ENCODE results near the gene HIVEP3. TPM values are rescaled to one million over a fixed set of nuclear protein-coding genes. Genes with fewer than 3 reads are reported as not detected.

HIVEP3 gene
- total RNA-seq, 2 donors from 2014 or later: 0.13 to 0.99 TPM

GRCh38 chr1:41935226-41935625, 16.5 kb upstream of the HIVEP3 start:
- no peaks in the 10 kb centered on the region for H3K36me3 ChIP-seq (ENCODE audit: control insufficient read depth, insufficient read depth, low read length)

GRCh38 chr1:41933106-41933505, 14.4 kb upstream of the HIVEP3 start:
- peaks cover 7% of the 10 kb centered on the region for H3K27me3 Mint-ChIP-seq (ENCODE audit: insufficient read depth)
- Histone ChIP-seq H3K9me3 (ENCODE audit: control insufficient read depth, low read length) (no peaks in the 10 kb centered on the region), H3K9ac (ENCODE audit: extremely low read depth, low read length, poor library complexity, severe bottlenecking) (no peak overlapping the region), H3K27ac (ENCODE audit: low read depth, low read length) (no peak overlapping the region), H3K4me3 (ENCODE audit: low read length) (no peak overlapping the region), H3K27me3 (ENCODE audit: control insufficient read depth, insufficient read depth, low read length, poor library complexity, severe bottlenecking) (peaks cover 15% of the 10 kb centered on the region), H3K36me3 (ENCODE audit: control insufficient read depth, insufficient read depth, low read length) (no peaks in the 10 kb centered on the region), H3K4me1 (ENCODE audit: control insufficient read depth, insufficient read depth, low read length) (no peaks in the 10 kb centered on the region)
- TF ChIP-seq CTCF (conservative IDR thresholded peaks at IDR 0.05): no peak
- no peaks in the 10 kb centered on the region for H3K4me1 Mint-ChIP-seq
- H3K9me3 Mint-ChIP-seq: no peaks in the 10 kb centered on the region
- 85% methylated on average over 1 of the region's 1 CpG; no CpG with 5 or more reads in 1 of the 2 experiments for WGBS, 2 experiments (ENCODE audit: insufficient coverage in 1 of 2, insufficient read length in 1 of 2)
- no peaks in the 10 kb centered on the region for H3K36me3 Mint-ChIP-seq (ENCODE audit: low read depth)
- no peak overlapping the region for H3K27ac Mint-ChIP-seq
- no peak overlapping the region for H3K4me3 Mint-ChIP-seq
- DNase-seq: no peak

More at GRCh38 chr1:41935226-41935625, 16.5 kb upstream of the HIVEP3 start:
- Histone ChIP-seq H3K9me3 (ENCODE audit: control insufficient read depth, low read length) (no peaks in the 10 kb centered on the region), H3K9ac (ENCODE audit: extremely low read depth, low read length, poor library complexity, severe bottlenecking) (no peak overlapping the region), H3K4me3 (ENCODE audit: low read length) (no peak overlapping the region), H3K27me3 (ENCODE audit: control insufficient read depth, insufficient read depth, low read length, poor library complexity, severe bottlenecking) (peaks cover 9% of the 10 kb centered on the region), H3K4me1 (ENCODE audit: control insufficient read depth, insufficient read depth, low read length) (no peaks in the 10 kb centered on the region), H3K27ac (ENCODE audit: low read depth, low read length) (no peak overlapping the region)
- WGBS, 2 experiments (ENCODE audit: insufficient coverage in 1 of 2, insufficient read length in 1 of 2): 60 to 80% methylated on average over 1 of the region's 1 CpG
- no peaks in the 10 kb centered on the region for H3K36me3 Mint-ChIP-seq (ENCODE audit: low read depth)
- H3K27me3 Mint-ChIP-seq (ENCODE audit: insufficient read depth): peaks cover 4% of the 10 kb centered on the region
- no peak for DNase-seq
- no peak for TF ChIP-seq CTCF (conservative IDR thresholded peaks at IDR 0.05)
- H3K27ac Mint-ChIP-seq: no peak overlapping the region
- H3K4me3 Mint-ChIP-seq: no peak overlapping the region
- no peaks in the 10 kb centered on the region for H3K9me3 Mint-ChIP-seq
- H3K4me1 Mint-ChIP-seq: no peaks in the 10 kb centered on the region

GRCh38 chr1:41931578-41931977, 12.9 kb upstream of the HIVEP3 start:
- H3K36me3 ChIP-seq (ENCODE audit: control insufficient read depth, insufficient read depth, low read length): no peaks in the 10 kb centered on the region
- H3K4me1 Mint-ChIP-seq: no peaks in the 10 kb centered on the region
- H3K4me1 ChIP-seq (ENCODE audit: control insufficient read depth, insufficient read depth, low read length): no peaks in the 10 kb centered on the region
- no peak overlapping the region for H3K4me3 ChIP-seq (ENCODE audit: low read length)
- DNase-seq: no peak
- no peak overlapping the region for H3K27ac ChIP-seq (ENCODE audit: low read depth, low read length)
- no peaks in the 10 kb centered on the region for H3K36me3 Mint-ChIP-seq (ENCODE audit: low read depth)
- H3K27me3 Mint-ChIP-seq (ENCODE audit: insufficient read depth): peaks cover 7% of the 10 kb centered on the region
- no peak overlapping the region for H3K4me3 Mint-ChIP-seq
- H3K9ac ChIP-seq (ENCODE audit: extremely low read depth, low read length, poor library complexity, severe bottlenecking): no peak overlapping the region
- H3K27ac Mint-ChIP-seq: no peak overlapping the region
- no peaks in the 10 kb centered on the region for H3K9me3 ChIP-seq (ENCODE audit: control insufficient read depth, low read length)
- no peak for TF ChIP-seq CTCF (conservative IDR thresholded peaks at IDR 0.05)
- peaks cover 15% of the 10 kb centered on the region for H3K27me3 ChIP-seq (ENCODE audit: control insufficient read depth, insufficient read depth, low read length, poor library complexity, severe bottlenecking)
- WGBS, 2 experiments (ENCODE audit: insufficient coverage in 1 of 2, insufficient read length in 1 of 2): 88 to 100% methylated on average over 2 to 3 of the region's 3 CpGs
- no peaks in the 10 kb centered on the region for H3K9me3 Mint-ChIP-seq
